GM21737 (cell line): Measurements from ENCODE around the gene CGRRF1.

Experiments used
- ATAC-seq: cut with Tn5 transposase; IDR thresholded peaks from one replicate; pipeline ENCODE4 v1.9.1; 2021; ENCODE audit warnings: mild to moderate bottlenecking, moderate library complexity; ENCODE audit not compliant: unreplicated experiment

The CGRRF1 gene, protein sequence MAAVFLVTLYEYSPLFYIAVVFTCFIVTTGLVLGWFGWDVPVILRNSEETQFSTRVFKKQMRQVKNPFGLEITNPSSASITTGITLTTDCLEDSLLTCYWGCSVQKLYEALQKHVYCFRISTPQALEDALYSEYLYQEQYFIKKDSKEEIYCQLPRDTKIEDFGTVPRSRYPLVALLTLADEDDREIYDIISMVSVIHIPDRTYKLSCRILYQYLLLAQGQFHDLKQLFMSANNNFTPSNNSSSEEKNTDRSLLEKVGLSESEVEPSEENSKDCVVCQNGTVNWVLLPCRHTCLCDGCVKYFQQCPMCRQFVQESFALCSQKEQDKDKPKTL

DNA sequence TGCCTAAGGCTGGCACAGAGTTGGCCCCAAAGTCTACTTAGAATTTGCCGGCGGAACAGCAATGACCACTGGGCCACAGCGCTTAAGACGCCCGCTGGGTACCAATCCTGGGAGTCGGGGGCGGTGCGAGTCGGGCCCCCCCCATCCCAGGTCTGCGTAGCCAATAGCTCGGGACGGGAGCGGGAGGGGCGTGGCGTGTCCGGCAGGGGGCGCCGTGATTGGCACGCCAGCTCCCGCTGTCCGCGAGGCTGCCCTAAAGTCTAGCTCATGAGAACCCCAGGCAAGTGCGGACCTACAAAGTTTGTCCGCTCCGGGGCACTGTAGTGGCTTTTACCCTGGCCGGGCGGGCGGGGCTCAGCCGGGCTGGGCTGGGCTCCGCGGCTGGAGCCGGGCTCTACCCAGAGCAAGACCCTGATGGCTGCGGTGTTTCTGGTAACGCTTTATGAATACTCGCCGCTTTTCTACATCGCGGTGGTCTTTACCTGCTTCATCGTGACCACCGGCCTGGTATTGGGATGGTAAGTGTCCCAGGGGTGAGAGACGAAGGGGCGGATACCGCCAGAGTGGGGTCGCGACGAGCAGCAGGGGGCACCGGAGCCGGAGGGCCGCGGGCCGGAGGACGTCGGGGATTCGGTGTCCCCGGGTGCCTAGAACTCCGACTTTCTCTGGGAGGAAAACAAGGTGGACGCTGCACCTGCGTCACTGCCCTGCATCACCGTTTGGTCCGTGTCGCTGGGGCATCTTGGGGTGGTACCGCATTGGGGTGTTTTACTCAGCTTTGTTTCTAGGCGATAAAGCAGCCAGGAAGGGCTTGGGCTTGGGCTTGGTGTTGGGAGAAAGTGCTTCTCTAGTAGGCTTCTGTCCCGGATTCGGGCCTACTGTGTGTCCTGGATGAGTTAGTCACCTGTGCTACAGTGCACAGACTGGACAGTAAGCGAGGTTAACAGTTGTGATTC lies at the start of gene CGRRF1:
TSS of gene CGRRF1 (plus strand) at position 361 of the 956 bp plus-strand sequence. CDS start at position 415, 54 bp downstream.
- ATAC-seq = peak; percentile 99

DNA sequence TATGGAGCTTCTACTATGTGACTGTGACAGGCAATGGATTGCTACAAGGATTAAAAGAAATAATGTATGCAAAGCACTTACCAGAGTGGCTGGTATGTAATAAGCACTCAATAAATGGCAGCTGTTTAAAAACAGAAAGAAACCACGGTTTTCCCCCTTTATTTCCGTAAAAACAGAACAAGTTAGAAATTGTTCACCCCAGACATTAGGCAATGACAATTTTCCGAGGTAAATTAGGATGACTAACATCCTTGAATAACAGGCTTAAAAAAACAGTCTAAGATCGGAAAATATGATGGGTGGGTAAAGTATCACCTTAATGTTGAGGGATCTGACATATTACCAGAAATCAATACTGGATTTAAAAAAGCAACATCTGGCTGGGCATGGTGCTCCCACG lies 47.7 kb upstream of the CGRRF1 start:
- ATAC-seq = no peak

DNA sequence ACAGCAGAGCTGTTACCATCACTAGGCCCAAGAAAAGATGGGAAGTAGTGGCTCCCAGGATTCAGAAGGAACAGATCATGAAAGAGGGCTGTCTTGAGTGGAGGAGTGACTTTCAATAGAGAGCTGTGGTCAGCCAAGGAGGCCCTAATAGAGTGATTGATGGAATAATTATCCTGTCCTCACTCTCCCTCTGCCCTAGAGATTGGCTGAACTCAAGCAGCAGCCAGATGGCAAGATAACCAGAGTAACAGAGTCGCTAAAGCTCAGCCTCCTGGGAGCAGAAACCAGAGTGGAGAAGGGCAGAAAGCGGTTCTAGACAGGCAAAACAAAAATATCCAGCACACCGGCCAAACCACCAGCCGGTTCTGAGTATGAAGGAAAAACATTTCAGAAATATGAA lies 44.1 kb upstream of the CGRRF1 start:
- no peak for ATAC-seq

DNA sequence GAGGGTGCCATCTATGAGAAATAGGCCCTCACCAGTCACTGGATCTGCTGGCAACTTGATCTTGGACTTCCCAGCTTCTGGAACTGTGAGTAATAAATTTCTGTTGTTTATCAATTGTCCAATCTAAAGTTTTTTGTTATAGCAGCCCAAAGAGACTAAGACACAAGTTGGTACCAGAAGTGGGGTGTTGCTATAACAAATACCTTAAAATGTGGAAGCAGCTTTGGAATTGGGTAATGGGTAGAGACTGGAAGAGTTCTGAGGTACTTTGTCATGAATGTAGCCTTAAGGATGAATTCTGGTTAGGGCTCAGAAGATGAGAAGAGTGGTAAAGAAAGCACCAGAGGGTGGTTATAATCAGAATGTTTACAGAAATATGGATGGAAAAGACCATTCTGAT lies 42.4 kb upstream of the CGRRF1 start:
- ATAC-seq = no peak

DNA sequence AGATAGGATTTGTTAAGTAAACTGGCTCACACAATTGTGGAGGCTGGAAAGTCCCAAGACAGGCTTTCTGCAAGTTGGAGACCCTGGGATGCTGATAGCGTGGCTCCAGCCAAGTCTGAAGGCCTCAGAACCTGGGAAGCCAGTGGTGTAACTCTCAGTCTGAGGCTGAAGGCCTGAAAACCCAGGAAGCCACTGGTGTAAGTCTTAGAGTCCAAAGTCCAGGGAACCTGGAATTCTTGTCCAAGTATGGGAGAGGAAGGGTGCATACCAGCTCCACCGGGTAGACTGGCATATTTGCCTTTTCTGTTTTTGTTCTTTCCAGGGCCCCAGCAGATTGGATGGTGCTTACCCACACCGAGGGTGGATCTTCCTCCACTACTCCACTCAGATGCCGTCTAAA lies 39.0 kb upstream of the CGRRF1 start:
- no peak for ATAC-seq

DNA sequence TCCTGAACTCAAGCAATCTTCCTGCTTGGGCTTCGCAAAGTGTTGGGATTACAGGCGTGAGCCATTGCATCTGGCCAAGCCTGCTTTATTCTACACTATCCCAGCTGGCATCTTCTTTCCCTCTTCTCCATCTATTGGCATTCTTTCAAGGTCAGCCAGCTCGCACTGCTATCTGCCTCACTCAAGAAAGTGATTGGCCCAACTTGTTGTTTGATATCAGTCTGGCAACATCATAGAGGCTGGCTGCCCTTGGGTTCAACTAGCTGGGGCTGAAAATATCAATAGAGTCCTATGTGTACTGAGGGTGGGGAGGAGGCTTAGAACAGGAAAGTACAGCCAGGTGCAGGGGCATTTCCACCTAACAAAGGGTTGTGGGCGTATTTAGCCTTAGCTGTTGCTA lies 38.1 kb upstream of the CGRRF1 start:
- no peak for ATAC-seq

DNA sequence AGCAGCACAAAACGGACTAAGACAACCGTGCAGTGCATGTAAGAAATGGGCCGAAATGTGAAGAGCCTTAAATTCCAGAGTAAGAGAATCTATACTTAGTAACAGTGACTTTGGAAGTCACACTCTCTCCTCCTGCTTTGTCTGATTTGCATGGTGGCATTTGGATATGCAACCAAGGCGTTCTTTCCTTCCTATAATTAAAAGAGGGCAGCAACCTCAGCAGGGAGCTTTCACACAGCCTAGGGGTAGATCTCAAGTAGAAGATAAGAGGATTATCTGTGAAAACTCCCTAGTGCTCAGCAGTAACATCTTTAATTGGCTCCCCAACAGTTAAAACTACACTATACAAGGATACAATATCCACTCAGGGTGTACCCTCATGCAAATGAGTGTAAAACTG lies 37.4 kb upstream of the CGRRF1 start:
- no peak for ATAC-seq

DNA sequence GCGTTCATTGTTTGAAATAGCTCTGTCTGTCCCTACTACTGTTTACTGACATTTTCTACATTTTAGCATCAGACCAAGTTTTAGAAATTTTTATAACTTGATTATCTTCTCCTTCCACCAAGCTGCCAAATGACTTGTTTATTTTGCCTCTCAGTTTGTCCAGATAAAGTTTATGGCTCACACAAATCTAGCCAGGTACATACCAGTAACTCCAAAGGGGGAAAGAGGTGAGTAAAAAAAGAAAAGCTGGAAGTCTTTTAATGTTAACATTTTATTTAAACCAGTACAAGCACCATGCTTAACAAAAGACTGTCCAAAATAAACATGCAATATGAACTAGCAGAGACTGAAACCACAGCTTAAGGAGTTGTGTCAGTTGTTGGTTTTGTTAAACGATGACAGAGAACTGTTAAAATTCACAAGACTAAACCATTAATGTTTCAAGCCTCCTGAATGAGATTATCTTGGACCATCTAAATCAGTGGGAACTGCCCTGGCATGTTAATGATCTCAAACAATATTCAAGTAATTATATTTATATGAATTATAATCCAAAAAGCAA lies 35.4 kb upstream of the CGRRF1 start:
- ATAC-seq = no peak

DNA sequence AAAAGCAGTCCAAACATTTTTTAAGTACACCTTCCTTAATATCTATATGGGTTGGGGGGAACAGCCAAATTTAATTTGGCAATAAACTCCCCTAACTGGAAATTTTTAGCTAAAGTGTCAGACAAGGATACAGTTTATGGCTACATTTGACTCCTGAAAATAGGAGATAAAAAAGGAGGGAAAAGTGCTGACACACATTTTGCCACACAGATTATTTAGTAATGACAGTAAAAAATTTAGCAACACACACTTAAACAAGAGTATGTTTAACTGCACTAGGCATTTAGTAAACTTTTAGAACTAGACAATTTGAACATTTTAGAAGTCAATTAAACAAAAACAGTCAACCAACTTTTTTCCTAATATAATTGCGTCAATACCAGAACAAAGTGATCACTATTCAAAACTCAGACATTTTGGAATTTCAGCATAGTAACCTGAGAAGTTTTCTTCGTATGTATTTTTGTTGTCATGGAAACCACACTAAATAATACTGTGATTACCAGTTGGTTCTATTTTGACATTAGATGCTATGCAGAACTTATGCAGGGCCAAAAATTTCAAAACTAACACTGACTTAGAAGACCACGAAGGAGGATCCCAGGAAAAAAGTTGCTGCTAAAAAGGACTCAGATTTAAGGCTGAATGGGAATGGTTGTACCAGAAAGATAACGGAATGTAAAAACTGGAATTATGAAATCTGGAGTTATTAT lies 34.4 kb upstream of the CGRRF1 start:
- ATAC-seq = no peak

DNA sequence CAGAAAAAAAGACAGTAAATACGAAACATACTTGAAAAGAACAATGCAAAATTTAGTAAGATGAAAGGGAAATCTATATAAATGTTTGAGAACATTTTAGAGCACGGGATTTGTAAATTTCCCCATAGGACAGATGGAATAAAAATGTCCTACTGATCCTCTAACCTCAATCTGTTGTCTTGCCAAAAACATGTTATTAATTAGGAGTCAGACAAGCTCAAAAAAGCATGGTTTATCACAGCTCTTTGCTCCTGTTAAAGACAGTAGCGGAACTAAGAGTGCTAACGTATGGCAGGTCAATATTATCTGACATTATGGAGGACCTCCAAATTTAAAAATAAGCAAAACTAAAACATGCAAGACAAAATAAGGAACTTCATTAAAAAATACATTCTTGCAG lies 33.8 kb upstream of the CGRRF1 start:
- ATAC-seq = no peak

DNA sequence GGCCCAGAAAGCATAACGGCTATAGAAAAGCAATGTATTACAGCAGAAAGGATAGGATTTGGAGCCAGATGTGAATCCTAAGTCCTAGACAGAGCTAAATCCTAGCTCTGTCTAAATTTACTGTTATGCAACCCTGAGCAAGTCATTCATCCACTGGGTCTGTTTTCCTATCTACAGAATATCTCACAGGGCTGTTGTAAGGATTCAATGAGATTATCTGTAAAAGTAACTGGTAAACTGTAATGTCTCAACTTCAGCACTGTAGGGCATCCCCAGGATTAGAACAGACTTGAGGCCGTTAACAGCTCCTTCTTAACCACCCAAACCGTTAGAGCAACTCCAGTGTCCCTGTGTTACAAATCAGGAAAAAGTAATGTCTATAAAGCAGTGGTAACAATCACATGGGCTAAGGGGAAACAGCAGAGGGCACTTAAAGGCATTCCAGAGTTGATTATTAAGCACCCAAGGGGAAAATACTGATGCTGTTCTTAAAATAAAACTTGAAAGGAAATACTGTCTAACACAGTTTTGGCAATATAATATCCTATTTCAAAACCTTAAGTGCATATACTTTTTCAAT lies 31.0 kb upstream of the CGRRF1 start:
- ATAC-seq = no peak

DNA sequence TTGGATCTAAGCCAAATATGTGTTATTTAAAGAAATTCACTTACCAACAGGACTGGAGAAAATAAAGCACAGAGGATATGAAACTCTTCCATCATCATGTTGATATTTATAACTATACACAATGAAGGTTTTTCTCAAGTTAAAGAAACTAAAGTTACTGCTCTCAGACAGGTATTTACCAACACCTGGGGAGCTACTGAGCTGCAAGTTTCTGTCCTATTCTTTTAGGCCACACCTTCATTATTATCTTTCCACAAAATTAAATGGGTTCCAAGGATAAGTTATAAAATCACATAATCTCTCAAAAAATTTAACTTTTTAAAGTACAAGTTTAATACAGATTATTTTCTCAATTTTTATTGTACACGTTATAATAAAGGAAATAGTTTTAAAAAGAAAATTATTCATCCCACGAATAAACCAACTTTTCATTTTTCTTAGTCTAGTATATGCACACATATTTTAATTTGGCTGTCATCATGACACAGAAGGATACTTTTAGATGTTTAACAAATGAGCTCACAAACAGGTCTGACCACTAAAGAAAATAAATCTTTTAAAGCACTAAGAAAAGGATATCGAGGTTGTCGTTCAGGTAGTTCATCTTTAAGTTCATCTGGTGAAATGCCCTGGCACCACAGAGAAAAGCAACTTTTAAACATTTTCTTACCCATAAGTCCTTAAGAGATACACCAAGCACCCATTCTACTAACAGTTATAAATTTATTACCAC lies 28.7 kb upstream of the CGRRF1 start:
- no peak for ATAC-seq

DNA sequence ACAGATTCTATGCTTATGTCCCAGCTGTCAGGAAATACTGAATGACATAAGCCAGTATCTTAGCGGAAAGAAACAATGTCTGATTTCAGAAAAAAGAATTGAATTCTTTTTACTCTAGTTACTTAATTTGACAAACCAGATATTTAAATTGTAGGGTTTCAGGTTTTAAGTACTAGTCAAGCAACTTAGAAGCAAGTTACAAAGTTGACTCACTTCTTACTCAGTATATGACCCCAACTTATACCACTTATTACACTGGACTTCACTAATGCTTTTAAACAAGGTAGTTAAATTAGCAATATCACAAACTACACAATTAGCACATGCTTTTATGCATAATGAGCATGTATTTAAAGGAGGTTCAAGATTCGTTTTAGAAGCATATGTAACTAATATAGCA lies 28.0 kb upstream of the CGRRF1 start:
- ATAC-seq = no peak

DNA sequence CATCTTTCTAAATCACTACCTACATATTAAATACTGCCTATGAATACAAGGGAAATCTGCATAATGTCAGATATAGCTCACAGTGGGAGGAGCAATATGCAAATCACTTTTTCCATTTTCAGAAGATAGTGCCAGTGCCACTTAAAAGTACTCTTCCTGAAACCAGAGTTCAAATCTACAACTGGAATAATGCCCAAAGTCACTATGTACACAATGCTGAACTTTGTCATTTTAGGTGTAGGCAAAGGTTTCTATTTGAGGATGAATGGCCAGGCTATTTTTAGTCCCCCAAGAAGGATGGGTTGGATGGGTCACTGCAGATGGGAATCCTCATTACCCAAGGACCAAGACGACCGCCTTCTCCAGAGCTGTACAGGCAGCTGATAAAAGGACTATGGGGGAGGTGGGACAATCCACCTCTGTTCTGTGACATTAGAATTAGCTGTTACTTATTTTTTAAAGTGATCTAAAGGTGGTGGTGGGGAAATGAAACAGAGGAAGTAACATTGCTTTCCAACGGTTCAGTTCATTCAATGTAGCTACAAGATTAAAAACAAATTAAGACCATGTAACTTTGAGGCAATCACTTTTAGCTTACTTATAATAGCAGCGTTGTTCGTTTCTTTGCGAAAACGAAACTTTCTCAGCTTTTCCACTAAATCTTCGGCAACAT lies 26.5 kb upstream of the CGRRF1 start:
- ATAC-seq = no peak

DNA sequence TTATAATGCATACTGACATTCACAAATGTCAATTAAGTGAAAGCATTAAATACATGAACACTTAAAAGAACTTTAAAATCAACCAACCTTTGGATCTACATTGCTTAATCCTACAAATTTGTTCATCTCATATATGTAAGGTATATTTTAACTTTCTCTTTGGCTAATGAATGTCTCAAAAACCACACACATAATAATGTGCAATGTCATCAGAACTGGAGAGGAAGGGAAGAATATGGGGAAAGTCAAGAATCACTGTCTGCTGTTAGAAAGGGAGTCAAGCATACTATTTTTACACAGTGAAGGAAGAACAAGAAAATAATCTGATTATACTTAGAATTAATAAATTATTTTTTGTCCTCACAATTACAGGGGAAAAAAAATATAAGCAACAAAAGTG lies 25.9 kb upstream of the CGRRF1 start:
- ATAC-seq = no peak

DNA sequence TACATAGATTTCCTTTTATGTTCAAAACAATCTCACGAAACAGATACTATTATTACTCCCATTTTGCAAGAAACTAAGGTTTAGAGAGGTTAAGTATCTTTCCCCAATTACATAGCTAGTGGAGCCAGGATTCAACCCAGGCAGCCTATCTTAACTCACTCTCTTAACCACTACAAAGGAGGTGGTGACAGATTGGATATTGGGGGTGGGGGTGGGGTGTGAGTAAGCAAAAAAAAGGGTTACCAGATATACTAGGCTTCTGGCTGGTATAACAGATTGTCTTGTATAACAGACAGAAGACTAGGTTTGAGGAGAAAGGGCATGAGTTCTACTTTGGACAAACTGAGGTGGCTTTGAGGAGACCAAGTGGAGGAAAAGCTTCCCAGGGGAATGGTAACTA lies 23.0 kb upstream of the CGRRF1 start:
- ATAC-seq = no peak

DNA sequence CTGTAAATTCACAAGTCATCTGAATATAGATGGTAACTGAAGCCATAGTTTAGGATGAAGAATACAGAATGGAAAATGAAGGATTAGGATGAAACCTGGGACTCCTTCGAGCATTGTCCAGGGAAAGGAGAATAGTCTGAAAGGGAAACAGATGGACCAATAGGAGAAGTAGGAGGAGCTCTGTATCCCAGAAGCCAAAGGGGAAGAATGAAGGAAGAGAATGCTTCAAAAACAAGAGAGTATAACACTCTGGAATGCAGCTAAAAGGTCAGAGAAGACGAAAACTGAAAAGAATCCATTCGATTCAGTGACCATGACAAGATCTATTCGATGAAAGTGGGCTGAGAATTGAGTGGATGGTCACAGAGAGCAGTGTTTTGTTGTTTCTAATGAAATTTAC lies 21.9 kb upstream of the CGRRF1 start:
- no peak for ATAC-seq

DNA sequence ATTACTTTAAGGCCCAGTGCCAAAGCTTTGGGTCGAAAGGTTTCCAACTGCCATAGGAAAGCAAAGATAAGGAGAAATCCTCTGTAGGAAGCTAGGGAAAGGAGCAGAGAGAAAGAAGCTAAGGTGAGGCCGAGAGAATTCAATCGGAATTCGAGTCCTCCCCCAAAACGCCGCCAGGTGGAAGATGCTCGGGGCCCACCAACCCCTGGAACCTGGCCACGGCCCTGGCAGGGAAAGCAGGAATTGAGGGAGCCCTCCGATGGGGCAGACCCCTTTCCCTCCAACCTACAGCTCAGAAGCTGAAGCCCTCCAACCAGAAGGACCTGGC lies 21.4 kb upstream of the CGRRF1 start:
- ATAC-seq = peak; percentile 20

DNA sequence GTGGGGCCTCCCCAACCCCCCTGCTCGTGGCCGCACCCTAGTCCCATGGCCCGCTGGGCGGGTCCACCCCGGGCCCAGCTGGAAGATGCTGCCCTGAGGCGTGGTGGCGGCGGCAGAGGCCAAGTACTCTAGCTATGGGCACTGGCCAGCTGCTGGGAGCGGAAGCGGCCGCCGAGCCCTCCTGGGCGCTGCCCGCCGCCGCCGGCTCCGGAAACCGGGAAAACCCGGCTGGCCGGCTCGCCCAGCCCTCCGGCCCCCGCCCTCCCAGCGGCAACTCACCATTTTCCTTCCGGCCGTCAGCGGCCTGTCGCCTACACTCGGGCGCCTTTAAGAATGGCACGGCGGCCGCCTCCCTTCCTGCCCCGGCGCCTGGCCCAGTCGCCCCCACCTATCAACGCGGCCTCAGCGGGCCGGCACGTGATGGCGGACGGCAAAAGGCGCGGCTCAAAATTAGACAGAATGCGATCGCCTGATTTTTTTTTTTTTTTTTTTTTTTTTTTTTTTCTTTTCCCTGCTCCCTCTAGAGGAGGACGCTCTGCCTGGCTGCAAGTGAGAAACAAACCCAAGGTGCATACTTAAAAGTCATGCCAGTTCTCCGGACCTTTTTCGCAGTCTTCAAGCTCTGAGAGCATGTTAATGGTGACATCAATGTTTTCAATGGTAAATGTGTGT lies 20.9 kb upstream of the CGRRF1 start, which contains the start of gene GMFB:
TSS of gene GMFB (minus strand) at position 335 of the 672 bp plus-strand sequence. CDS start at position 282, 53 bp downstream.
- ATAC-seq = peak; percentile 92
